WTC11 (cell line): ENCODE results near the gene MRPL19. TPM values are rescaled to one million over a fixed set of nuclear protein-coding genes. Genes with fewer than 3 reads are reported as not detected.

Experiments
- ATAC-seq: fragments of 200-7000 bp; cut with Tn5 transposase; 2 replicates; pipeline ENCODE4 v1.10.0; 2021; ENCODE audit warnings: mild to moderate bottlenecking, moderate library complexity
- CTCF ChIA-PET: fragments of 300-600 bp; sonication (Branson Sonifier 250); formaldehyde crosslinking; loops from one replicate; lab custom pipeline; 2021; ENCODE audit warnings: antibody characterized with exemption; lab: Charles Lee
- POLR2A ChIA-PET: fragments of 350-600 bp; sonication (Branson Sonifier 250); formaldehyde crosslinking; loops from one replicate; lab custom pipeline; 2021; ENCODE audit warnings: antibody characterized with exemption; lab: Charles Lee
- DNase-seq: peaks from one replicate; pipeline ENCODE4 v3.0.0; 2021; ENCODE audit warnings: low spot score
- H3K27ac Mint-ChIP-seq: 2 replicates; pipeline ENCODE4 v1.8.0; 2021; ENCODE audit warnings: mixed read lengths
- H3K27me3 Mint-ChIP-seq: 2 replicates; pipeline ENCODE4 v1.8.0; 2021; ENCODE audit warnings: low read depth, mild to moderate bottlenecking, moderate library complexity, mixed read lengths
- H3K36me3 Mint-ChIP-seq: 2 replicates; pipeline ENCODE4 v1.8.0; 2021; ENCODE audit warnings: mixed read lengths
- H3K4me1 Mint-ChIP-seq: 2 replicates; pipeline ENCODE4 v1.8.0; 2022; ENCODE audit warnings: mixed read lengths
- H3K4me3 Mint-ChIP-seq: 2 replicates; pipeline ENCODE4 v1.8.0; 2021; ENCODE audit warnings: mild to moderate bottlenecking, moderate library complexity, mixed read lengths
- H3K9me3 Mint-ChIP-seq: 2 replicates; pipeline ENCODE4 v1.8.0; 2021; ENCODE audit warnings: mixed read lengths
- ATF1 ChIP-seq: sonication (generic); formaldehyde crosslinking; IDR thresholded peaks from 2 replicates; pipeline ENCODE4 v1.8.1; 2023; ENCODE audit warnings: mild to moderate bottlenecking, moderate library complexity, missing genetic modification reagents
- CREB1 ChIP-seq: sonication (generic); formaldehyde crosslinking; IDR thresholded peaks from 2 replicates; pipeline ENCODE4 v1.8.0; 2023; ENCODE audit warnings: mild to moderate bottlenecking, missing genetic modification reagents
- CREM ChIP-seq: sonication (generic); formaldehyde crosslinking; IDR thresholded peaks from 2 replicates; pipeline ENCODE4 v1.8.1; 2022; ENCODE audit warnings: mild to moderate bottlenecking, missing genetic modification reagents, moderate library complexity
- FOXK1 ChIP-seq: sonication (generic); formaldehyde crosslinking; IDR thresholded peaks from 2 replicates; pipeline ENCODE4 v1.8.0; 2022; ENCODE audit warnings: mild to moderate bottlenecking, moderate library complexity, missing genetic modification reagents
- FOXP1 ChIP-seq: sonication (generic); formaldehyde crosslinking; IDR thresholded peaks from 2 replicates; pipeline ENCODE4 v1.8.0; 2022; ENCODE audit warnings: missing genetic modification reagents, mild to moderate bottlenecking, moderate library complexity, borderline replicate concordance
- IRF2 ChIP-seq: sonication (generic); formaldehyde crosslinking; IDR thresholded peaks from 2 replicates; pipeline ENCODE4 v1.8.0; 2022; ENCODE audit warnings: low read depth, missing genetic modification reagents, borderline replicate concordance
- NFYB ChIP-seq: sonication (generic); formaldehyde crosslinking; conservative IDR thresholded peaks from 2 replicates; pipeline ENCODE4 v1.8.0; 2022; ENCODE audit warnings: low read depth, missing genetic modification reagents
- NR1H2 ChIP-seq: sonication (generic); formaldehyde crosslinking; IDR thresholded peaks from 2 replicates; pipeline ENCODE4 v1.9.0; 2021; ENCODE audit warnings: mild to moderate bottlenecking, moderate library complexity, missing genetic modification reagents
- NR2C2 ChIP-seq: sonication (generic); formaldehyde crosslinking; IDR thresholded peaks from 2 replicates; pipeline ENCODE4 v1.8.0; 2022; ENCODE audit warnings: mild to moderate bottlenecking, missing genetic modification reagents
- SP1 ChIP-seq: sonication (generic); formaldehyde crosslinking; conservative IDR thresholded peaks from 2 replicates; pipeline ENCODE4 v1.8.1; 2022; ENCODE audit warnings: missing genetic modification reagents
- ZBTB21 ChIP-seq: sonication (generic); formaldehyde crosslinking; IDR thresholded peaks from 2 replicates; pipeline ENCODE4 v1.8.1; 2023; ENCODE audit warnings: mild to moderate bottlenecking, missing genetic modification reagents, borderline replicate concordance
- total RNA-seq: library from RNA; stranded (reverse); gene quantifications from 3 replicates; pipeline ENCODE4 v1.2.3, GENCODE V29; 2021
- TF ChIP-seq, protein P1 (sequence below): sonication (generic); formaldehyde crosslinking; conservative IDR thresholded peaks from 2 replicates; pipeline ENCODE4 v1.8.1; 2022; ENCODE audit warnings: mild to moderate bottlenecking, missing genetic modification reagents
- TF ChIP-seq, protein P2 (sequence below): sonication (generic); formaldehyde crosslinking; IDR thresholded peaks from 2 replicates; pipeline ENCODE4 v1.8.0; 2022; ENCODE audit warnings: mild to moderate bottlenecking, missing genetic modification reagents
- TF ChIP-seq, protein P3 (sequence below): fragments of 250-450 bp; sonication (Bioruptor Pico); IDR thresholded peaks from 2 replicates; pipeline ENCODE4 v1.9.0; 2021; ENCODE audit warnings: mild to moderate bottlenecking
- TF ChIP-seq, protein P4 (sequence below): fragments of 250-450 bp; sonication (Bioruptor Pico); IDR thresholded peaks from 2 replicates; pipeline ENCODE4 v1.9.0; 2021; ENCODE audit warnings: moderate library complexity, mild to moderate bottlenecking, inconsistent platforms, borderline replicate concordance
- TF ChIP-seq, protein P5 (sequence below): sonication (generic); formaldehyde crosslinking; IDR thresholded peaks from 2 replicates; pipeline ENCODE4 v1.8.1; 2022; ENCODE audit warnings: low read depth, missing genetic modification reagents, borderline replicate concordance
- TF ChIP-seq, protein P6 (sequence below): sonication (generic); formaldehyde crosslinking; IDR thresholded peaks from 2 replicates; pipeline ENCODE4 v1.8.1; 2022; ENCODE audit warnings: missing genetic modification reagents, borderline replicate concordance
- TF ChIP-seq, protein P7 (sequence below): sonication (generic); formaldehyde crosslinking; IDR thresholded peaks from 2 replicates; pipeline ENCODE4 v1.8.0; 2023; ENCODE audit warnings: missing genetic modification reagents, mild to moderate bottlenecking, borderline replicate concordance

Gene MRPL19
- total RNA-seq, 1 experiment from 2014 or later, result 65.8 TPM

DNA sequence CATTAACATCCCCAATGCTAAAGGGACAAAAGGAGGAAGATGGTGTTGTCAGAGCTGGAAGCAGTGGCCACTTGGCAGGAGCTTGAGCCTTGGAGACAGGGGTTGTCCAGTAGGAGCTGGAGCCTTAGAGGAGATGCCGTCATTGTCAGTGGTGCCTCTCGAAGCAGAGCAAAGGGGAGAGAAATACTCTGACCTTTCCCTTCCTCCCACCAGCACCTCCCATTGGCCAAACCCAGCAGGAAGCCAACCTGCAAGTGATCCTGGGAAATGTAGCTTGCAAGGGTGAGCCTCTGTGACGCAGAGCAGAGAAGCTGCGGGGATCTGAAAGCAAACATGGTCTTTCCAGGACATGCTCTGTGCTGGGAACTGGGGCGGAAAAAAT, 33.7 kb upstream of the MRPL19 start (continued):
- no peak for TF ChIP-seq NR2C2 (CRISPR knock-in tag)
- TF ChIP-seq, protein P1, sequence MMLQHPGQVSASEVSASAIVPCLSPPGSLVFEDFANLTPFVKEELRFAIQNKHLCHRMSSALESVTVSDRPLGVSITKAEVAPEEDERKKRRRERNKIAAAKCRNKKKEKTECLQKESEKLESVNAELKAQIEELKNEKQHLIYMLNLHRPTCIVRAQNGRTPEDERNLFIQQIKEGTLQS, result no peak
- TF ChIP-seq, protein P2, sequence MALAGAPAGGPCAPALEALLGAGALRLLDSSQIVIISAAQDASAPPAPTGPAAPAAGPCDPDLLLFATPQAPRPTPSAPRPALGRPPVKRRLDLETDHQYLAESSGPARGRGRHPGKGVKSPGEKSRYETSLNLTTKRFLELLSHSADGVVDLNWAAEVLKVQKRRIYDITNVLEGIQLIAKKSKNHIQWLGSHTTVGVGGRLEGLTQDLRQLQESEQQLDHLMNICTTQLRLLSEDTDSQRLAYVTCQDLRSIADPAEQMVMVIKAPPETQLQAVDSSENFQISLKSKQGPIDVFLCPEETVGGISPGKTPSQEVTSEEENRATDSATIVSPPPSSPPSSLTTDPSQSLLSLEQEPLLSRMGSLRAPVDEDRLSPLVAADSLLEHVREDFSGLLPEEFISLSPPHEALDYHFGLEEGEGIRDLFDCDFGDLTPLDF, result no peak
- no peak for TF ChIP-seq ATF1 (CRISPR knock-in tag)
- no peak for TF ChIP-seq CREM (CRISPR knock-in tag)
- TF ChIP-seq, protein P3, sequence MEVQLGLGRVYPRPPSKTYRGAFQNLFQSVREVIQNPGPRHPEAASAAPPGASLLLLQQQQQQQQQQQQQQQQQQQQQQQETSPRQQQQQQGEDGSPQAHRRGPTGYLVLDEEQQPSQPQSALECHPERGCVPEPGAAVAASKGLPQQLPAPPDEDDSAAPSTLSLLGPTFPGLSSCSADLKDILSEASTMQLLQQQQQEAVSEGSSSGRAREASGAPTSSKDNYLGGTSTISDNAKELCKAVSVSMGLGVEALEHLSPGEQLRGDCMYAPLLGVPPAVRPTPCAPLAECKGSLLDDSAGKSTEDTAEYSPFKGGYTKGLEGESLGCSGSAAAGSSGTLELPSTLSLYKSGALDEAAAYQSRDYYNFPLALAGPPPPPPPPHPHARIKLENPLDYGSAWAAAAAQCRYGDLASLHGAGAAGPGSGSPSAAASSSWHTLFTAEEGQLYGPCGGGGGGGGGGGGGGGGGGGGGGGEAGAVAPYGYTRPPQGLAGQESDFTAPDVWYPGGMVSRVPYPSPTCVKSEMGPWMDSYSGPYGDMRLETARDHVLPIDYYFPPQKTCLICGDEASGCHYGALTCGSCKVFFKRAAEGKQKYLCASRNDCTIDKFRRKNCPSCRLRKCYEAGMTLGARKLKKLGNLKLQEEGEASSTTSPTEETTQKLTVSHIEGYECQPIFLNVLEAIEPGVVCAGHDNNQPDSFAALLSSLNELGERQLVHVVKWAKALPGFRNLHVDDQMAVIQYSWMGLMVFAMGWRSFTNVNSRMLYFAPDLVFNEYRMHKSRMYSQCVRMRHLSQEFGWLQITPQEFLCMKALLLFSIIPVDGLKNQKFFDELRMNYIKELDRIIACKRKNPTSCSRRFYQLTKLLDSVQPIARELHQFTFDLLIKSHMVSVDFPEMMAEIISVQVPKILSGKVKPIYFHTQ (CRISPR knock-in tag), result no peak
- no peak for TF ChIP-seq CREB1 (CRISPR knock-in tag)

DNA sequence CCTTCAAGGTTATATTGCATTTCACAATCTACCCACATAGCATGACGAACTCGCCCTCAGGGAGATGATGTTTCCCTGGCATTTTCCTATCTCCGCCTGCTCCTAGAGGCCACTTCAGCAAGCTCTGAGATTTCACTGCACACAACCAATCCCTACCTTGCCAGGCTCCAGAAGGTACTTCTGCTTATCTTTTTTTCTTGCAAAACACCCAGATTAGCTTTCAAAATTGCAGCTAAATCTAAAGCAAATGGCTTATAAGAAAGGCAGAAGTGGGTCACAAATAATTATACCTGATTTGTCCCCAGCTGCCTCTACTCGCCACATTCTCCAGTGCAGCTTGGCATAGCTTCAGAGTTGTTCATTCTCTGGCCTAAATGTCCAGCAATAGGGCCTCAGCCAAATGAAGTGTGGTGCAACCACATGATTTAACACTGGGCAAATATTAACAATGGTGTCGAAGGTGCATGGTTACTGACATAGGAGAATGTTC, 32.4 kb upstream of the MRPL19 start:
- CTCF ChIA-PET, result interaction anchor here (1.7 kb wide), 1 partner anchor 14 kb away, joined by 5 read pairs; no protein-coding TSS in a partner anchor
- TF ChIP-seq, protein P4, sequence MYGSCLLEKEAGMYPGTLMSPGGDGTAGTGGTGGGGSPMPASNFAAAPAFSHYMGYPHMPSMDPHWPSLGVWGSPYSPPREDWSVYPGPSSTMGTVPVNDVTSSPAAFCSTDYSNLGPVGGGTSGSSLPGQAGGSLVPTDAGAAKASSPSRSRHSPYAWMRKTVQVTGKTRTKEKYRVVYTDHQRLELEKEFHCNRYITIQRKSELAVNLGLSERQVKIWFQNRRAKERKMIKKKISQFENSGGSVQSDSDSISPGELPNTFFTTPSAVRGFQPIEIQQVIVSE (CRISPR knock-in tag), result no peak
- TF ChIP-seq, protein P5, sequence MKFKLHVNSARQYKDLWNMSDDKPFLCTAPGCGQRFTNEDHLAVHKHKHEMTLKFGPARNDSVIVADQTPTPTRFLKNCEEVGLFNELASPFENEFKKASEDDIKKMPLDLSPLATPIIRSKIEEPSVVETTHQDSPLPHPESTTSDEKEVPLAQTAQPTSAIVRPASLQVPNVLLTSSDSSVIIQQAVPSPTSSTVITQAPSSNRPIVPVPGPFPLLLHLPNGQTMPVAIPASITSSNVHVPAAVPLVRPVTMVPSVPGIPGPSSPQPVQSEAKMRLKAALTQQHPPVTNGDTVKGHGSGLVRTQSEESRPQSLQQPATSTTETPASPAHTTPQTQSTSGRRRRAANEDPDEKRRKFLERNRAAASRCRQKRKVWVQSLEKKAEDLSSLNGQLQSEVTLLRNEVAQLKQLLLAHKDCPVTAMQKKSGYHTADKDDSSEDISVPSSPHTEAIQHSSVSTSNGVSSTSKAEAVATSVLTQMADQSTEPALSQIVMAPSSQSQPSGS (CRISPR knock-in tag), result no peak
- TF ChIP-seq SP1 (CRISPR knock-in tag), result no peak
- TF ChIP-seq NR1H2 (CRISPR knock-in tag), result no peak
- TF ChIP-seq, protein P1, result no peak
- no peak for TF ChIP-seq ZBTB21 (CRISPR knock-in tag)
- TF ChIP-seq NFYB (CRISPR knock-in tag), result no peak
- TF ChIP-seq, protein P6, sequence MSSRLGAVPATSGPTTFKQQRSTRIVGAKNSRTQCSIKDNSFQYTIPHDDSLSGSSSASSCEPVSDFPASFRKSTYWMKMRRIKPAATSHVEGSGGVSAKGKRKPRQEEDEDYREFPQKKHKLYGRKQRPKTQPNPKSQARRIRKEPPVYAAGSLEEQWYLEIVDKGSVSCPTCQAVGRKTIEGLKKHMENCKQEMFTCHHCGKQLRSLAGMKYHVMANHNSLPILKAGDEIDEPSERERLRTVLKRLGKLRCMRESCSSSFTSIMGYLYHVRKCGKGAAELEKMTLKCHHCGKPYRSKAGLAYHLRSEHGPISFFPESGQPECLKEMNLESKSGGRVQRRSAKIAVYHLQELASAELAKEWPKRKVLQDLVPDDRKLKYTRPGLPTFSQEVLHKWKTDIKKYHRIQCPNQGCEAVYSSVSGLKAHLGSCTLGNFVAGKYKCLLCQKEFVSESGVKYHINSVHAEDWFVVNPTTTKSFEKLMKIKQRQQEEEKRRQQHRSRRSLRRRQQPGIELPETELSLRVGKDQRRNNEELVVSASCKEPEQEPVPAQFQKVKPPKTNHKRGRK (CRISPR knock-in tag), result no peak
- TF ChIP-seq IRF2 (CRISPR knock-in tag), result no peak
- no peak for TF ChIP-seq FOXK1 (CRISPR knock-in tag)
- TF ChIP-seq, protein P7, sequence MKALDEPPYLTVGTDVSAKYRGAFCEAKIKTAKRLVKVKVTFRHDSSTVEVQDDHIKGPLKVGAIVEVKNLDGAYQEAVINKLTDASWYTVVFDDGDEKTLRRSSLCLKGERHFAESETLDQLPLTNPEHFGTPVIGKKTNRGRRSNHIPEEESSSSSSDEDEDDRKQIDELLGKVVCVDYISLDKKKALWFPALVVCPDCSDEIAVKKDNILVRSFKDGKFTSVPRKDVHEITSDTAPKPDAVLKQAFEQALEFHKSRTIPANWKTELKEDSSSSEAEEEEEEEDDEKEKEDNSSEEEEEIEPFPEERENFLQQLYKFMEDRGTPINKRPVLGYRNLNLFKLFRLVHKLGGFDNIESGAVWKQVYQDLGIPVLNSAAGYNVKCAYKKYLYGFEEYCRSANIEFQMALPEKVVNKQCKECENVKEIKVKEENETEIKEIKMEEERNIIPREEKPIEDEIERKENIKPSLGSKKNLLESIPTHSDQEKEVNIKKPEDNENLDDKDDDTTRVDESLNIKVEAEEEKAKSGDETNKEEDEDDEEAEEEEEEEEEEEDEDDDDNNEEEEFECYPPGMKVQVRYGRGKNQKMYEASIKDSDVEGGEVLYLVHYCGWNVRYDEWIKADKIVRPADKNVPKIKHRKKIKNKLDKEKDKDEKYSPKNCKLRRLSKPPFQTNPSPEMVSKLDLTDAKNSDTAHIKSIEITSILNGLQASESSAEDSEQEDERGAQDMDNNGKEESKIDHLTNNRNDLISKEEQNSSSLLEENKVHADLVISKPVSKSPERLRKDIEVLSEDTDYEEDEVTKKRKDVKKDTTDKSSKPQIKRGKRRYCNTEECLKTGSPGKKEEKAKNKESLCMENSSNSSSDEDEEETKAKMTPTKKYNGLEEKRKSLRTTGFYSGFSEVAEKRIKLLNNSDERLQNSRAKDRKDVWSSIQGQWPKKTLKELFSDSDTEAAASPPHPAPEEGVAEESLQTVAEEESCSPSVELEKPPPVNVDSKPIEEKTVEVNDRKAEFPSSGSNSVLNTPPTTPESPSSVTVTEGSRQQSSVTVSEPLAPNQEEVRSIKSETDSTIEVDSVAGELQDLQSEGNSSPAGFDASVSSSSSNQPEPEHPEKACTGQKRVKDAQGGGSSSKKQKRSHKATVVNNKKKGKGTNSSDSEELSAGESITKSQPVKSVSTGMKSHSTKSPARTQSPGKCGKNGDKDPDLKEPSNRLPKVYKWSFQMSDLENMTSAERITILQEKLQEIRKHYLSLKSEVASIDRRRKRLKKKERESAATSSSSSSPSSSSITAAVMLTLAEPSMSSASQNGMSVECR (CRISPR knock-in tag), result no peak
- no peak for TF ChIP-seq FOXP1 (CRISPR knock-in tag)
- TF ChIP-seq, all 79 proteins: peak for 0
- ATAC-seq (no peak), DNase-seq (no peak)
- Mint-ChIP-seq H3K27me3 (peaks cover 8% of the 10 kb centered on the region), H3K4me1 (no peaks in the 10 kb centered on the region), H3K27ac (no peak overlapping the region), H3K4me3 (no peak overlapping the region), H3K36me3 (no peaks in the 10 kb centered on the region), H3K9me3 (peaks cover 16% of the 10 kb centered on the region)
- POLR2A ChIA-PET, result no interaction called here
